ENCODE measurements around the gene GALNT17.

The GALNT17 gene

DNA sequence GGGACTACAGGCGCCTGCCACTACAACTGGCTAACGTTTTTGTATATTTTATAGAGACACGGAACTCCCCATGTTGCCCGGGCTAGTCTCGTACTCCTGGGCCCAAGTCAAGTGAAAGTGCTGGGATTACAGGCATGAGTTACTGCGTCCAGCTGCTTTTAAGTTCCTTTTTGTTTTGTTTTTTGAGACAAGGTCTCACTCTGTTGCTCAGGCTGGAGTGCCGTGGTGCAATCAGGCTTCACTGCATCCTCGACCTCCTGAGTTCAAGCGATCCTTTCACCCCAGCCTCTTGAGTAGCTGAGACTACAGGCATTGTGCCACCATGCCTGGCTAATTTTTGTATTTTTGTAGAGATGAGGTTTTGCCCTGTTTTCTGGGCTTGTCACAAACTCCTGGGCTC, 155.0 kb downstream of the GALNT17 start:
- DNase-seq = no peak

DNA sequence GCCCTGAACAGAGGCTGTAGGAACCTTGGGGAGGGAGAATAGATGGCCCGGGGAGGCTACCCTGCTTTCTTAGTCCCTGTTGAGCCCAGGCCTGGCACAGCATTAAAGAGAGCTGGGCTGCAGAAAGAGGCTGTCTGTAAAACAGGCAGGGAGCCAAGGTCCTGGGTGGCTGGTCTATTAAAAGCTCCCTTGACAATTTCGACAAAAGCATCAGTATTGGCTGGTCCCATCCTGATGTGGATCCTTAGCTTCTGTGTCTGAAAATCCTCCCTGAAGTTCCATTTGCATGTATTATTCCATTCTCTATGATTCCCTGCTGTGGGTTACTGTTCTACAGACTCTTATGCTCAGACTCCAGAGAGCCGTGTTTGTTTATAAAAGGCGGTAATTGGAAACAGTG, 158.5 kb downstream of the GALNT17 start:
- DNase-seq = no peak

DNA sequence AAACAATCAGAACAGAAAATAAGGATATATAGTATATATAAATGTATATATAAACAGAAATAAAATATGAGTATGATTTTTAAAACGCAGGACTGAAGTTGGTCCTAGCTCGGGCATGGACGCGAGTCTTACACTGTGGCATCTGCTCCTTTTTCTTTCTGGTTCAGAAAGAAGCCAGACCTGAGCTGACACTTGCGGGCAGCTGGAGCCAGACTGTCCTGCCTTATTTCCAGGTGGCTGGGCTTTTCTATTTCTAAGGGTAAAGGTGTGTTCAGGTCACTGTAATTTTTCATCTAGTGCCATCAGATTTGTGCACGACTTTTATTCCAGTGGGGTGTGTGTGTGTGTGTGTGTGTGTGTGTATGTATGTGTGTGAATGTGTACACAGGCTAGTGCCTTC, 166.4 kb downstream of the GALNT17 start:
- DNase-seq = no peak

DNA sequence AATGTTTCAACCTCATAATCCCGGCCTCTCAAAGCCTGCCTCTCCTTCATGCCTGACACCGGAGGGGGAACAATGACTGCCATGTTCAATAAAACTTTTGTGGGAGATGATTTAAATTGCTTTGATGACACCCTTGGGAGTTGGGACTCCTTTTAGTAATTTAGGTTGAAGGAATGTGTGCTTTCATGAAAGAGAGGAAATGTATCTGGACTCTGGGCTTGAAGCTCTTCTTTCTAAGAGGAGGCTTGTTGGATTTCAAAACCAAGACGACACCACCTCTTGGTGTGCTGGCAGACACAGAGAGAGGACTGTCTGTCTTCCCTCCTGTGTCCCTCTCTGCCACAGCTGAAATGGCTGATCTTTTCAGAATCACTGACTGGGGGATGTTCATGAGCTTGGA, 168.1 kb downstream of the GALNT17 start:
- DNase-seq = no peak

DNA sequence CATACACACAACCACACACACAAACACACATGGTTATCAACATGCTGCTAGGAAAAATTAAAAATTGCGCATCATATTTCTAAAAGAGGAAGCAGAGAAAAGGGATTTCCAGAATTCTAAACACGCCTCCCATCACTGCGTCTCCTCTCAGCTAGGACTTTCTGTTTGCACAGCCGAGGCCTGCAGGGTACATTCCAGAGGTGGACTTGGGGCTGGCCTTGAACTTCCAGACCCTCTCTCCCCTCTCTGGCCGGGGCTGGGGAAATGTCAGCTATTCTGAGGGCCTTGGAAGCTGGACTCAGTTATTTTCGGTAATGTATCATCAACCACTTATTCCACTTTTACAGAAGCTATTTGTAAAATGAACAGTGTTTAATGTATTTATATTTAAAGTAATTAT, 168.7 kb downstream of the GALNT17 start:
- no peak for DNase-seq

DNA sequence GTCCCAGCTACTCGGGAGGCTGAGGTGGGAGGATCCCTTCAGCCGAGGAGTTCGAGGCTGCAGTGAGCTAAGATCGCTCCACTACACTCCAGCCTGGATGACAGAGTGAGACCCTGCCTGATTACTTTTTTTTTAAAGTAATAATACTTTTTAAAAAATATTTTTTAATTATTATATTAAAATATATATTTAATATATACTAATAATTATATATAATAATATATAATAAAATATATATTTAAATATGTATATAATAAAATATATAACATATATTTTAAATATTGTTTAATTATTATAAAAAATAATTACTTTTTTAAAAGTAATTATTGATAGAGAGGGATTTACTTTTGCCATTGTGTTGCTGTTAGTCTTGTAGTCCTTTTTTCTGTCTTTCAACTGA, 169.2 kb downstream of the GALNT17 start:
- DNase-seq = no peak

DNA sequence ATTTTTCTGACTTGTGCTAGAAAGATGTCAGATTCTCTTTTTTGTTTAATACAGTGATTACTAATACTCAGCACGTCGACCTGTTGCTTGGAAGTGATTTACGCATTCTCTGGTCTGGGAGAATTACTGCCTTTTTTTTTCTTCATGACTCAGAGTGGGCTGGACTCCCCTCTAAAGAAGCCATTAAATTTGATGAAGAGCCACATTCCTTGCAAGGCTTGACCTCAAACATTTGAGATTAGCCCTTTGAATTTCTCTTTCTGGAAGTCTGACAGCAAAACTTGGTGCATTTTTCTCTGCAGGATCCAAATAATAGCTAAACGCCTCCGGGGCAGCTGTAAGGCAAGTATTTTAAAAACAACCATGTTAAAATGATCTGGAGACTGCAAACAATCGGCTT, 171.6 kb downstream of the GALNT17 start:
- no peak for DNase-seq

DNA sequence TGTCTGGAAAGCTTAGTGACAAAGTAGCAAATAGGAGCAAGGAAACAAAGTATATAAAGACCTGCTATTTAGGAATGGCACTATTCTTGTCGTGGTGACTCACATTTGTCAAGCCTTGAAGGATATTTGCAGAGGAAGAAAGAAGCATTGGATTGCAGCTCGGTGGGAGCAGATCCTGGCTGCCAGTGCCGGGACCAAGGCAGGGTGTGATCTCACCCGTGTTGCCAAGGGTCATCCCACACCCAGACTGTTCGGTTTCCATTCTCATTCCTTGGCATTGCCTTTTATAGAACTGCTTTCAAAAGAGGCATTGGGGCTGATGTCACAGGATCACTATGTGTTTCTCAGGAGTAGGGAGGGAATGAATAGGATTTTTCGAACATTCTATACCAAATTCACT, 176.2 kb downstream of the GALNT17 start:
- DNase-seq = no peak

DNA sequence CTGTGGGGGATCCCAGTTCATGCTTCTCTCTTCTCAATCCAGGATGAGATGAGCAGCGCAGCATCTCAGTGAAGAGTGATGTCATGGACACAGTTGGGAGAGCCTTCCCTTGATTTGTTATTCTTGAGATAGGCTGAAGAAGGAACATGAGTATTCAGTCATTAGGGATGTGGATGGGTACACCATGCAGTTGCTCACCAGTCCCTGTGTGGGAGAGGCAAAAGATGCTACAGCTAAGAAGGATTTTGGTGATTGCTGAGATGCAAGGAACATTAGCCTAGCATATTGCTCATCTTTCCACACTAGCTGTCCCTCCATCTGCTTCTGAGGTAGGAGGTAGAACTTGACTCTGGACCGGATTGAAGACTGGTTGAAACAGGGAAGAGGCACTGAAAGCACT, 179.6 kb downstream of the GALNT17 start:
- no peak for DNase-seq

DNA sequence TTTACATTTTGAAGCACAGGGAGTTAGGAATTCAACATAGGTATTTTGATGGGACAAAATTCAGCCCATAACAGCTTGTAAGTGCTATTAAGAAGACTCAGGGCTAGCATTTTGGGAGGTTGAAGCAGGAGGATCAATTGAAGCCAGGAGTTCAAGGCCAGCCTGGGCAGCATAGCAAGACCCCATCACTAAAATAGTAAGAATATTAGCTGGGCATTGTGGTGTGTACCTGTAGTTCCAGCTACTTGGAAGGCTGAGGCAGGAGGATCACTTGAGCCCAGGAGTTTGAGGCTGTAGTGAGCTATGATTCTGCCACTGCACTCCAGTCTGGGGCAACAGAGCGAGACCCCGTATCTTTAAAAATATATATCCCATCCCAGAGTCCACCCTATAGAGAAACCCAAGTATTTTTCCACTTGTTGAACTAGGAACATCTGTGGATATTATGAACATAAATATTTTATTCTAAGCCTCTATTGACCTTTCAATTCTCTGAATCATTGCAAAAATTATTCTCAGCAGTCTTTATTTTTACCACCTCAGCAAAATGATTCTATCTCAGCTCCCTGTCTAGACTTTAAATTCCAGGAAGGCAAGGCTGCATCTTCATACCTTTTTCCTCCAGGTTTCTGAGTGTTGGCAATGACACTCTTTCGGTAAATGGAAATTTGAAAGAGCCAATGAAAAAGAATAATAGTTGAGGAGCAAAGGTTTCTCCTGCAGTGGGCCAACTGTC, 181.0 kb downstream of the GALNT17 start:
- no peak for DNase-seq

DNA sequence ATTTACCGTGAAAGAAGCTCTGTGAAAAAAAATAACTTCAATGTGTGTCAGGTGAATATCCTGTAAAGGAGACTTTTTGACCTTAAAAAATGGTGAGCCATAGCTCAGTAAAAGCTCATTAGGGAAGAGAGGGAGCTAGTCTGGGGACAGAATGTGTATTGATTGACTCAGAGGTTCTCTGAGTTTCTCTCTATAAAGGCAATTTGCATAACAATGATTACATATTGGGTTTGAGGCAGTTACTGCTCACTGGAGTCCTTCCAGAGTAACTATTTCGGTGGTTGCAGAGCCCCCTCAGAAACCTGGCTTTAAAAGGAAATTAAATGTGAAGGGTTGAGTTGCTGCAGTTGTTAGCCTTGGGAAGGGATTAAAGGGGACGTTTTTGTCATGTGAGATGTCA, 181.6 kb downstream of the GALNT17 start:
- DNase-seq = no peak

DNA sequence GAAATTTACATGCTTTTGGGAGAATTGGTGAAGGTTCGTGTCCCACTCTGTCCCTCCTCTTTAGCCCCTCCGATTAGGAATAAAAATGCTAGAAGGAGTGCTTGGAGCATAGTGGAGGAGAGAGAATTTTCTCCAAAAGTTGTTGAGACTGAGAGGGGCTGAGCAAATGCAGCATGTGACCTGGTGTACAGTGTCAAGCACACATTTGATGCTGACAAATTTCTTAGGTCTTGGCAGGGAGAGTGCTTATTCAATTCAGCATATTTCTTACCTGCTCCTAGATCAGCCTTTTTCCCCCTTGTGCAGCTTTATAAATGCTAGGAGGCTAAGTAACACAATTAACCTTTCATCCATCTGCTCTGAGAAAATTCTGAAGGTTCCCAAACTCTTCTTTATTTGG, 189.0 kb downstream of the GALNT17 start:
- DNase-seq = no peak

DNA sequence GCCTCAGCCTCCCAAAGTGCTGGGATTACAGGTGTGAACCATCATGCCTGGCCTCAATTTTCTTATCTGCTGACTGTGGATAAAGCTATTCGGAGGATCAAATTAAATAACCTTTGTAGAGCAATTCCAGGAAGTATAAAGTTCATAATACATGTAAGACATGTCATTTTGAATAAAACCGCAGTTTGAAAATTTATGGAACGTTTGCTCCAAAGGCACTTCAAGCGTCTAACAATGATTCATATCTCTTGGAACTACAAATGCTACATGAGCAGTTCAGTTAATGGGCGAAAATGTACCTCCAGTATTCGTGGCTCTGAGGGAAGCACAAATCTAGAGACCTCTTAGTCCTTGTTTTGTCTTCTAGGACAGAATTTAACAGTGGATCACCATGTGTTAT, 190.3 kb downstream of the GALNT17 start:
- DNase-seq = no peak

DNA sequence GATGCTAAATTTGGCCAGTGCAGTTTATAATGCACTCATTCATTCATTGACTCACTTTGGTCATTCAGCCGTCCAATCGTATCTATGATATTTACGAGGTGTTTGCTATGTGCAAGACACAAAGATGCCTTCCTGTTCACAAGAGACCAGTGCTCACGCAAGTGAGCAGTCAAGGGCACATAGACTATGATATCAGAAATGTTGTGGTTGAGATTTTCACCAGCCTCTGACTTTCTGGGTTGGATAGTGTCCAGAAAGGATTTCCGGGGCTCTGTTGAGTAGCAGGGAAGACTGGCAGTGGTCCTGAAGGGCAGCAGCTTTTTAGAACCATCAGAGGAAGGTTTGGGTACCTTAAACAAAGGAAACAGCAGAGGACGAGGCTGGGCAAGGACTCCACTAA, 191.8 kb downstream of the GALNT17 start:
- DNase-seq = no peak

DNA sequence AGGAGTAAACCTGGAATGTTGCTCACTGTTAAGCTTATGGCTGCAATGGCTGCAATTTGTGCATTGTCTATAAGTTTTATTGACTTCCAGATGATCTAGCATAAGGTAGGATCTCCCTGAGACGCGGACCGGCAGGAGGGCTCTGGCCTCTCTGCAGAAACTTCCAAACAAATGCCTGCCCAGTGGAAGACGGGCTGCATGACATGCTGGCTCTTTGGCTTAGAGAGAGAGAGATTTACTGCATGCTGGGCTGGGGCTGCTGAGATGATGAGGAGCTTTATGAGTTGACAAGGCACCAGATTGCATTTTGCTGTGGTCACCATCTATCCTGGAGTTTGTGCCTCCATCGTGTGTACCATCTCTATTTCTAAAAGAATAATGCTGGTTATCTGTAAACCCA, 193.2 kb downstream of the GALNT17 start:
- DNase-seq = no peak

DNA sequence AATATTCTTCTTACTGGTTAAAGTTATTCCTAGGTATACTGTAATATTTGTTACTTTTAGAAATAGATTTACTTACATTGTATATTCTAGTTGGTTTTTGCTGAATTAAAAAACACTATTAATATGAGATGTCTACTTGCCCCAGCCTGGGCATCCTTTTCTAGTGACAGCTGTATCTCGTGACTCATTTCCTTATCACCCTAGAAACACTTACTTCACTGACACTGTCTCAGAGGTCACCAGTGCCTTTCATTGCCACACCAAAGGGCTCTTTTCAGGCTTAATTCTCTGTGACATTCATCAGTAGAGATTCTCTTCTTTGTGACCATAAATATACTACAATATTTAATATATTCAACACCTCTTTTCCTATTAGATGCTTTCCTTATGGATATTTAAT, 194.7 kb downstream of the GALNT17 start:
- no peak for DNase-seq

DNA sequence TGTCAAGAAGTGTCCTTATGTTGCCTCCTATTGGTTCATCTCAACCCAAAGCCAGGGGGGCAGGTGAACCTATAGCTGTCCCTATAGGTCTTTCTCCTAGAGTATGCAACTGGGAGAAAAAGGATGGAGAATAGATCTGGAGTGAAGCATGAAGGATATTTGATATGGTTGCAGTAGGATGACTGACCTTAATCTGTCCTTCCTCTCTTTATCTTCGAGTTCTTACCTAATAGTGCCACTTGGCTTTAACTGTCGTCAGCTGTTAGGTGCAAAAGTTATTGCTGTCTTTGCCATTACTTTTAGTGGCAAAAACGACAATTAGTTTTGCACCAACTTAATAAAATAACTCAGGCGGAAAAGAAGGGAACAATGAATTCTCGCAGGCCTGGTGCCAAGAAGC, 196.0 kb downstream of the GALNT17 start:
- no peak for DNase-seq

DNA sequence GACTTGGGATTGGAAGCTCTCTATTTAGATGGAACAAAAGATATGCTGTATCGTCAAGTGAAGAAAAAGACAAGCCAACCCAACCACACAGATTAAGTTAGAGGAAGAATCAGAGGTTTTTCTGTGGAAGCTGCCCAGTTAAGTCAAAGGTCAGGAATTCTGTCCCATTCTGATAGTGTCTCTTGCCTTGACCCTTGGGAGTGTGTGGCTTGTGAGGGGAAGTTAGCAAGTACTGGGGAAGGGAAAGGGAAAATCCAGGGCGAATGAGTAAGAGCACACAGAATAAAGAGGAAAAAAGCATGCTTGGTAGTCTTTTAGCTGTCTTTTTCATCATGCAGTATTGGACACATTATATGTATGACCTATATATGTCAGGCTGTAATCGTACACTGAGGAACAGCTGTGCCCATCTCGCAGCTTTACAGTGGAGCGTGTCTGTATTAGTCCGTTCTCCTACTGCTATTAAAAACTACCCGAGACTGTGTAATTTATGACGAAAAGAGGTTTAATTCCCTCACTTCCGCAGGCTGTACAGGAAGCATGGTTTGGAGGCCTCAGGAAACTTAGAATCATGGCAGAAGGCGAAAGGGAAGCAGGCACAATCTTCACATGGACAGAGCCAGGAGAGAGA, 197.2 kb downstream of the GALNT17 start:
- DNase-seq = no peak

DNA sequence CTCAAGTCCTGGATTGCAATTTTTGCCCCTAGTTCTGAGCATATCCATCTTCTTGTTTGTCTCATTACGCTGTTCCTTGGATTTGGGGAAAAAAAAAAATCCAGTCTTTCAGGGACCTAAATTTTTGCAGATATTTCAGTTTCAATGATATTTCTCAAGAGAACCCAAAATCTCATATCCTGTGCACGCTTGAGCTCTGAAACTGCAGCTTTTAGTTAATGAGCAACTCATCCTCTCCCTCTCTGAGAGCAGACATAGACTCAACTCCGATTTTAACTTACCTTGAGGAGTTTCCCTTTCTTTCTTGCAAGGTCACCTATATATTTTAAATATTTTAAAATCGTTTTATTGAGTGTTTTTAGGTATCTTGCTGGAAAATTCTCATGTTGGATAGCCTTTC, 200.3 kb downstream of the GALNT17 start:
- no peak for DNase-seq

DNA sequence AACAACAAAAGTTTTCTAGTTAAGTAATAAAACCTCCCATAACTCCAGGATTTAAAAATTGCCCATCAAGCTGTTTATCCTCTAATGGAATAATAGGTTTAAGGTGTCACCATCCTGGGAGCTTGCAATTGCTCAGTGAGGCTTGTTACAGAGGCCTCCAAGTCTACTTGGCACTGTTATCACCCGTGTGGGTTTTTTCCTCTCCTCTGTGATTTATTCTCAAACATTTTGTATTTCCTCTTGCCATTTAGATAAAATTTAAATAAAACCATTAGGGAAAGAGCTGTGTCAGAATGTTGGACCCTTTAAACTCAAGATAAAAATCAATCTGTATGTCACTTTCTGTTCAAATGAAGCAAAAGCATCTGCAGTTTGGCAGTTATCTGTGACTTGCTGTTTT, 202.6 kb downstream of the GALNT17 start:
- DNase-seq = no peak

DNA sequence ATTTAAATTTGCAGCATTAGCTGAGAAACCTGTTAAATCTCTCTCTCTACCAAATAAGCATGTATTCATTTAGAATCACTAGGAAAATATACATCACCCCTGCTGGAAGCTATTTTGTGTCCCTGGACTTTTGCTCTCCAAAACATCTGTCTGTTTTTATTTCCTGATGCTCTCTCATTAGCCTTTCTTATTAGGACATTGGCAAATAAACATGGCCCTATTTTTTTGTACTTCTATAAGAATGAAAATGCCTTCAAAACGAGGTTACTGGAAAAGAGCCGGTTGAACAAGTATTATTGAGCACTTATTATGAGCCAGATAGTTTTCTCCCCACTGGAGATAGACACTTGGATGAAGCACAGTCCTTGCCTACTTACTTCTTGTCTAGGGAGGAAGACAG, 206.9 kb downstream of the GALNT17 start:
- no peak for DNase-seq

DNA sequence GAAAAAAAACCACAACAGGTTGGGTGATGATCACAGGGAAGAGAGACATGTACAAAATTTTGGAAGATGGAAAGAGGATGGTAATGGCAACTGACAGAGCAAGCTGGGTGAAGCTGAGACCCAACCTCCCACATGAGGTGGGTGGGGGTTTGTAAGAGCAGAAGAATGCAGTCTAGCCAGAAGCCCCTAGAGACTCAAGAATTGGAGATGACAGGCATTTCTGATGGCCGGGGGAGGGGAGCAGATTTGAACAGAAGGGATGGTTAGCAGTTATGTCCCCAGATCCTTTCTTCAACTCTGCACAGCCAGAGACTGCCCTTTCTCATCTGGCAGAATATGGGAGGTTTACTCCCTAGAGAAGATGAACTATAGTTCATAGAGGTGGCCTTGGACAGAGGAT, 208.0 kb downstream of the GALNT17 start:
- no peak for DNase-seq

DNA sequence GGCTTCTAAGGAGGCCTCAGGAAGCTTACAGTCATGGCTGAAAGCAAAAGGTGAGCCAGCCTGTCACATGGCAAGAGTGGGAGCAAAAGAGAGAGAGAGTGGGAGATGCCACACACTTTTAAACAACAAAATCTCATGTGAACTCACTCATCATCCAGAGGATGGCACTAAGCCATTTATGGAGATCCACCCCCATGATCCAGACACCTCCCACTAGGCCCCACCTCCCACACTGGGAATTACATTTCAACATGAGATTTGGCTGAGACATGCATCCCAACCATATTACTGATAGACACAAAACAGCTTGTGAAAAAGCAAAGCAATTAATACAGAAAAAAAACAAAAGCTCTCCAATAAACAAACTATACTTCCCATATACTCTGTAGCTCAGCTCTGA, 210.3 kb downstream of the GALNT17 start:
- DNase-seq = no peak

DNA sequence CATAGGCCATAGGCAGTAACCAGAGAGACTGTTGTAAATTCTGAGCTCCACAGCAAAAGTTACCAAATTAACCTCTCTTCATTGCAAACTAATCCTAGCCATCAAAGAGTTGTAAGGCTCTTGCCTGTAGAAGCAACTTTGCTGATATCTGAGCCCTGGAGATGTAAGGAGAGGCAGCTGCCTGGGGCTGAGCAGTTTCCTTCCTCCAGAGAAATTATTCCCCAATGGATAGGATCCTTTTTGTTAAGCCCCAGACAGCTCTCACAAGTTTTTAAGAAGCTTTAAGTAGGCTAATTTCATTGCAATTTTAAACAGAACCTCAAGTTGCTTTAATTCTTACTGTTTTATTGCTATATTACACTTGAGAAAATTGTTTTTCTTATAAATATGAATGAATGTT, 211.1 kb downstream of the GALNT17 start:
- no peak for DNase-seq

DNA sequence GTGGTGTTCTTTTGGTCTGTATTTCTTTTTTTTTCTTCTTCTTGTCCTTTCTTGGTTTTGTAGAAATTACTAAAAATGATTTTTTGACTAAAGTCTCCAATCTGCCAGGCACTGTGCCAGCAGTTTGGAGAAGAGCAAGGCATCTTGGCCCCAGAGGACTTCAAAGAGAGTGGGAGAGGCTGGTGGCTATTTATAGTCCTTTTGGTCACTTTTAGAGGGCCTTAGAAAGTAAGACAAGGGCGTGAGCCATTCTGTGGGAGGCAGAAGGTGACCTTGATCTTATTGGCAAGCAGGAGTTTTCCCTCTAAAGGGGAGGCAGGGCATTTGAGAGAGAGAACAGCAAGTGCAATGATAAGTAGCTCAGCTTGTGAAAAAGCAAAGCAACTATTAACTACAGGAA, 211.9 kb downstream of the GALNT17 start:
- no peak for DNase-seq
